Posterior vena cava (tissue), 2 donors: ENCODE results near the gene MKRN3. TPM values are rescaled to one million over a fixed set of nuclear protein-coding genes. Genes with fewer than 3 reads are reported as not detected.

Source experiments
- DNase-seq: peaks from one replicate; pipeline ENCODE4 v3.0.0-alpha.2; 2020; ENCODE audit warnings: low spot score
- intact Hi-C, 2 donors: fragments of 100-400 bp; cut with DNase I; formaldehyde crosslinking; loops; one replicate each; pipeline versions ENCODE4 v1.14.1 to v1.14.2; 2022 to 2023
- long read RNA-seq, 2 donors: library from polyadenylated mRNA; unstranded; transcript quantifications; one replicate each; pipeline ENCODE4 v2.0.0, GENCODE V29; 2020 to 2021
- total RNA-seq, 2 donors: library from RNA; stranded (reverse); fragmentation: NEBNext Ultra II Directional; extraction: Animal tissue kit (Norgen Biotek cat#: 25700); gene quantifications; one replicate each; pipeline ENCODE4 v1.2.1, GENCODE V29; 2021
- donor health status: DM: yes; HTN: yes; CAD: no.
- donor health status: DM: yes; HTN: yes; CAD: no.

MKRN3 gene
- total RNA-seq: not detected
- long read RNA-seq, donor 1: 0 reads
- long read RNA-seq, donor 2: 0 reads

DNA sequence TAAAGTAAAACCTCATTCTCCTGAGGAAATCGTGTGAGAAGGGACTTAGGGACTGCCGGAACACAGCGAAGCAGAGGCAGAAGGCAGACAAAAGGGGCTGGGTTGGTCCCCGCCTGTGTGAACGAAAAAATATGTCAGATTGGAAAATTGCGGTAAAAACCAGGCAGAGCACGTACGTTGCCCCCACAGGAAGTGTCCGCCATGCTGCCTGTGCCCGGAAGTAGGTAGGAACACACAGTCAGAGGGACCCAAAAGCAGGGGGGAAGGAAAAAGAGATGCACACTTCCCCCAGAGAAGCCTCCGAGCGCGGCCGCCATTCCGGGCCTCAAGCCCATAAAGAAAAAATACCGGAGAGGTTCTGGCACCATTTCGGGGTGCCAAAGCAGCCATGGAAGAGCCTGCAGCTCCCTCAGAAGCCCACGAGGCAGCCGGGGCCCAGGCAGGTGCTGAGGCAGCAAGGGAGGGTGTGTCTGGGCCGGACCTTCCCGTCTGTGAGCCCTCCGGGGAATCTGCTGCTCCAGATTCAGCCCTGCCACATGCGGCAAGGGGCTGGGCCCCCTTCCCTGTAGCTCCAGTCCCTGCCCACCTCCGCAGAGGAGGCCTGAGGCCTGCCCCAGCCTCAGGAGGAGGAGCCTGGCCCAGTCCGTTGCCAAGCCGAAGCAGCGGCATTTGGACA is at the start of gene MKRN3:
Gene MKRN3 (plus strand): TSS at position 280 of the 676 bp plus-strand sequence. CDS start 109 bp downstream, at position 389.
- DNase-seq: no peak
- intact Hi-C loops: no loop called here

DNA sequence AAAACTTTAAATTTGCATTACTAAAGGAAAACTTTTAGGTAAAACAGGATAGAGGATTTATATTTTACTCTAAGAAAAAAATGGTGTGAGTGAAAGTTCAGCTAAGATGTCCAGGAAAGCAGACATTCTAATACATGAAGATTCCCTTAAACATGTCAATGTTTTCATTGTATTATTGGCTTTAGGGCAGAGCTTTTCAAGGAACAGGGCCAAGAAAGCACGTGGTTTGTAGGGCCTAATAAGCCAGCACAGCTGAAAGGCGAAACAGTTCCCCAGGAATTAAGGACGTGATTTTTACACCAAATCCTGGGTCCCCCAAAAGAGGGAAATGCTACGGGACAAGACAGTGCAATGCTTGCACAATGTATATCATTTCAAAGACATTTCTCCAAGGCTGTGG is 48.6 kb upstream of the MKRN3 start:
- intact Hi-C loops: no loop called here
- DNase-seq: no peak

DNA sequence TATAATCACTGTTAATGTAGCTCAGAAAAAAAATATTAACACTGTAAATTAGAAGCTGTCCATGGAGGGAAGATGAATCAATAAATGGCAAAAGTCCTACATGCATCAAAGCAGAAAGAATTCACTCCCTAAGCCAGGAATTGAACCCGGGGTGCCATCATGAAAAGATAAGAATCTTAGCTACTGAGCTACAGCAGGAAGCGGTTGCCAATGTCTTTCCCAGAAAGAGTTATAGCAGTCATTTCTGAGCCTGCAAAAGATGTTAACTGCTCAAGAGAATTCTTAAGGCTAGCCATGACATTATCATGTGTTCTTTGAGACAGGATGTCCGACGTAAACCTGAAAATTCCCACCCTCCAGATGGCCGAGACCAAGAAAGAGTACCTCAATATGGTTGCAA is 47.4 kb upstream of the MKRN3 start:
- intact Hi-C loops: no loop called here
- no peak for DNase-seq

DNA sequence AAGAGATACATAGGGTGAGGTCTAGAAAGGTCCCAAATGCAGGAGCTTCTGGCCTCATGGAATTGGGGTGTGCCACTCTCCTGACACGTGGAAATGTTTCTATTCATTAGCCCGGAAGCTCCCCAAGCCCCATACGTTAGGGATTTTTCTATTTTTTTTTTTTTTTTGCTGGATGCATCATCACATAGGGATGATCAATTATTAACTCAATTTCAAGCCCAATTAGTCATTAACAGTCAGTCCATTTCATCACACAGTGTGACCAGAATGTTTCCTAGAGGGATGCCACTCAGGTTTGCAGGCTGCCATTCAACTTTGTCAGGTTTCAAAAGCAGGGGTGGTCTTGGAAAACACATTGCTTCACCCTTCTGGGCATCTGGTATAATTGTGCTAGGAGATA is 40.7 kb upstream of the MKRN3 start:
- DNase-seq: no peak
- intact Hi-C loops: loop anchor here in 1 of 2 donors (2.0 kb wide), 1 partner anchor 68 kb away; no protein-coding TSS in a partner anchor

DNA sequence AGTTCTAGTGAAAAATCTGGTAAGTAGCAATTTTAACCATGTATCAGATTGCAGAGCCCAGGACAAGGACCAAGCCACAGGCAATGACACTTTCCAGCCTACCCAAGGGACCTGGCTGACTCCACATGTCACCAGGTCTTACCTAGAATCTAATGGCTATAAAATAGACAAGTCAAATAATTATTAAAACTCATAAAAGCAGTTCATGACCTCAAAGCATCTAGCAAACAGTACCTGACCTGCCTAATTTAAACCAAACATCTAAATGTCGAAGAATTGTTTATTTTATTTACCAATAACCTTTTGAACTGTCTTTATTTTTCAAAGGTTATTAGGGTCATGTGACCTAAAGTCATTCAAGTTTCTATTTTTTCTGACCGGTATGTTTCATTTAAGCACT is 35.6 kb upstream of the MKRN3 start:
- intact Hi-C loops: no loop called here
- DNase-seq: no peak

DNA sequence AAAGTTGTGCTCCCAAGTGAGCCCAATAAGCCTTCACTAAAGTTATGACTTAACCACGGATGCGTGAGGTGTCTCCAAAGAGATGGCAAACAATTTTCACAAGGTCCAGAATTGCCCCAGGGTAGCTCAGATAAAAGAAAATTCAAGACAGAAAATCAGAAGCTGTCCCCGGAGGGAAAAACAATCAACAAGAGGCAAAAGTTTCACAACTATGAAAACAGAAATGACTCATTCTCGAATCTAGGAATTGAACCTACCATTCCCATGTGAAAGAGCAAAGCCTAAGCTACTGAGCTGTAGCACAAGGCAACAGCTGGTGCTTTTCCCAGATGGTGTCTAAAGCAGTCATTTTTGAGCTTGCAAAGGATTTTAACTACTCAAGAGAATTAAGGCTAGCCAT is 33.5 kb upstream of the MKRN3 start:
- no peak for DNase-seq
- intact Hi-C loops: no loop called here

DNA sequence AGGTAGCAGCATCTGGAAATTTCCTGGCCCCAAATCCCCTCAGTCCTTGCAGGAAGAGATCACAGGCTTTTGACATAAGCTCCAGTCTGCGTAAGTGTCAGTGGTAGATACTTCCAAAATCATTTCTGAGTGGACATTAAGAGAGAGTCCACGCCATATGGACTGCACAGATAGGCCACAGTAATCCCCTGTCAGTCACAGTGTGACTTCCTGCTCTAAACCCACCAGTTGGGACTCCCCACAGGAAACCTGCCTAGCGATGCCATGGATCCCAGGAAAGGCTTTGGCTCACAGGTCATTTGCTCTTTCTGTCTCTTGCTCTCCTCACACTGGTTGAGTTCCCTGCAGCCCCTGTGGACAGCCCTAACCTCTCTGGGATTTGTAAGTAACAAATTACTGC is 28.8 kb upstream of the MKRN3 start:
- no peak for DNase-seq
- intact Hi-C loops: no loop called here

DNA sequence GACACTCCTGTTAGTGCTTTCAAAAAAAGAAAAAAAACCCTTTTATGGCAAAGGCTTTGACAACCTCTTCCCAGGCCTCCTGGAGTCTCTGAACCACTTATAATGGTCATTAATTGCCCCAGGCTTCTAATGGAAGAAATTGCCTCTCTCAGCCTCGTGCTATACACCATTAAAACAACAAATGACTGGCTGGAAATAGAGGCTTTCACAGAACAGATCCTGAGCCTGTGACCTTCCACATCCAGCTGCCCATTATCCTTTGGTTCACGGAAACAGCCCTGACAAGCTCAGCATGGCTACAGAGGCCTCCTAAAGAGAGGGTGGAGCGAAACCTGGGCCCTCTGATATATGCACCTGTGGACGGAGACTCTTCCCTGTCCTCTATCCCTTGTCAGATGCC is 26.8 kb upstream of the MKRN3 start:
- intact Hi-C loops: no loop called here
- DNase-seq: no peak

DNA sequence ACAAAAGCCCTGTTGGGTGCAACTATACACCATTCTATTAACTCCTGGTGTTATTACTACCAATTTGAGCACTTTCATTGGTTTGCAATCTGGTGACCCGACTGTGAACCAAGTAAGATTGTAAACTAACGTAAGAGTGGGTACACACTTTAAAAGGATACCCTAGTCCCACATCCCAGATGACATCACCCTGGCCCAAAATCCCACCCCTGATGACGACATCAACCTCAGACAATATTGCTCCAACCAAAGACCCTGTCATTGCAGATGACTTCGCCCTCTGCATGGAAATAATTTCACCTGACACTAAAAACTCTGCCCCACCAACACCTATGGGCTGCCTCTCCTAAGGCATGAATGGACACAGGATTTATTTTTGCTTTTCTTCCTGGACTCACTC is 25.6 kb upstream of the MKRN3 start:
- intact Hi-C loops: no loop called here
- DNase-seq: no peak

DNA sequence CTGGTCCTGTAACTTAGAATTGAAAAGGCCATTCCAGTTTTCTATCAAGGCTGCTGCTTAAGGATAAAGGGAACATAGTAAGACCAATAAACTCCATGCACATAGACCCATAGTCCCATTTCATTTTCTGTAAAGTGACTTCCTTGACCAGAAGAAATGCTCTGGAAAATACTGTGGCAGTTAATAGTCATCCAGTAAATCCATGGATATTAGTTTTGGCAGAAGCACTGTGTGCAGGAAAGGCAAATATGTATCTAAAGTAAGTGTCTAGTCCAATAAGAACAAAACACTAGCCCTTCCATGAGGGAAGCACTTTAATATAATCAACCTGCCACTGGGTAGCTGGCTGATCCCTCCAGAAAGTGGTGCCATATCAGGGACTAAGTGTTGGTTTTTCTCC is 19.3 kb upstream of the MKRN3 start:
- intact Hi-C loops: no loop called here

DNA sequence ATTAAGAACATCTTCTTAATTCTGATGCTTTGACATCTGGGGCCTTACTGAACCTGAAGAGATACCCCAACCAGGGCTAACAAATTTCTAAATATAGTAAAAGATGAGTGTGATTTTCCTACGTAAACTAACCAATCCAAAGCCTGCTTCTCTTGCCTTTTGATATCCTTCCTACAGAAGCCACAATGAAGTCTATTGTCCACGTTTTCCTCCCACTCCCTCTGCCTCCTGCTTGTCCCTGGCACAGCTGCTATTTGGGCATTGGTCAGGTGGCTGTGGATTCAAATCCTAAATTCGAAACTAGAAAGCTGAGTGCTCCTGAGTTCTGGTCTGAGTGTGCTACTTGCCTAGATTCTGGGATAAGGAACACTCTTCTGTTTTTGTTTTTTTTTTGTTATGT is 17.4 kb upstream of the MKRN3 start:
- no peak for DNase-seq
- intact Hi-C loops: no loop called here

More for the DNA sequence above, 19.3 kb upstream of the MKRN3 start:
- DNase-seq: no peak

DNA sequence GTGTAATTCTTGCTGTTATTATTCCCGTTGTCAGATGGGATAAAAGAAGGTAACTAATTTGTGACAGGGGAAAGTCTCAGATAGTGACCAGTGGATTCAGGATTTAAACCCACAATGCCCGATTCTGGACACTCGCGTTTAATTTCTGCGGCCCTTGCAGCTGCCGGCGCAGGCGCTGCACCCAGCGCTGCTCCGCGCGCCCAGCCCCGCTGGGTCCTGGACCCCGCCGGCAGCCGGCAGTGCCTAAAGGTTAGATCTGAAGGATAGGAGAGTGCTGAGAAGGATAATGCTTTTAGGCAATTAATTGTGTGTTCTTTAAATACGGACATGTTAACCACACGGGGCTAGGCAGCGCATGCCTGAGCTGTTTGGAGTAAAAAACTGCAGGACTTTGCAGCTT is 3.6 kb upstream of the MKRN3 start:
- DNase-seq: no peak
- intact Hi-C loops: no loop called here

DNA sequence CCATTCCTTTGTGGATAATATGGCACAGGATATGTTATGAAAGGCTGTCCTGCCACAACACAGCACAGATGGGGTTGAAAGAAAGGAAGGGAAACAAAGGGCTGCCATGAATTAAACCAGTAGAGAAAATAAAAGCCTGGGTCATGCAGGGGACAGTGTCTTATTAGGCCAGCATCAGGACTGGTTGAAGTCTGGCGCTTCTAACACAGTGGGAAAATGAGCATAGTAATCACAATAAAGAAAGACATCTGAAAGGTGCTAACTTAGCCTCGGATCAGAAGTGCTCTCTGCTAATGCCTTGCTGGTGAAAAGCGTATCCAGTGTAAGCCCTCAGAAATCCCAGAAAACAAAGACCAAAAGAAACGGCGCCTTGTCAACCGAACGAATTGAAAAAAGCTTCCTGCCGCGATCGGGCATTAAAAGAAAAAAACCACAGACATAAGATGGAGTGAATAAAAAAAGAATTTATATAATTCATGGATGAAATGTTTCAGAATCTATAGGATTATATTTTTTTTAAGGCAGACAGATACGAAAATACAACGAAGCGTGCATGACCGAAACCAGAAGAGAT is 566 bp upstream of the MKRN3 start:
- no peak for DNase-seq
- intact Hi-C loops: no loop called here

DNA sequence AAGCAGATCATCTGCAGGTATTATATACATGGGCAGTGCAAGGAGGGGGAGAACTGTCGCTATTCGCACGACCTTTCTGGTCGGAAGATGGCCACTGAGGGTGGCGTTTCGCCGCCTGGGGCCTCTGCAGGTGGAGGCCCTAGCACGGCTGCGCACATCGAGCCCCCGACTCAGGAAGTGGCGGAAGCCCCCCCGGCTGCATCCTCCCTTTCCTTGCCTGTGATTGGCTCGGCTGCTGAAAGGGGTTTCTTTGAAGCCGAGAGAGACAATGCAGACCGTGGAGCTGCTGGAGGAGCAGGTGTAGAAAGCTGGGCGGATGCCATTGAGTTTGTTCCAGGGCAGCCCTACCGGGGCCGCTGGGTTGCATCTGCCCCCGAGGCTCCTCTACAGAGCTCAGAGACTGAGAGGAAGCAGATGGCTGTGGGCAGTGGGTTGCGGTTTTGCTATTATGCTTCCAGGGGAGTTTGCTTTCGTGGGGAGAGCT is 639 bp downstream of the MKRN3 start:
- DNase-seq: no peak
- intact Hi-C loops: no loop called here

DNA sequence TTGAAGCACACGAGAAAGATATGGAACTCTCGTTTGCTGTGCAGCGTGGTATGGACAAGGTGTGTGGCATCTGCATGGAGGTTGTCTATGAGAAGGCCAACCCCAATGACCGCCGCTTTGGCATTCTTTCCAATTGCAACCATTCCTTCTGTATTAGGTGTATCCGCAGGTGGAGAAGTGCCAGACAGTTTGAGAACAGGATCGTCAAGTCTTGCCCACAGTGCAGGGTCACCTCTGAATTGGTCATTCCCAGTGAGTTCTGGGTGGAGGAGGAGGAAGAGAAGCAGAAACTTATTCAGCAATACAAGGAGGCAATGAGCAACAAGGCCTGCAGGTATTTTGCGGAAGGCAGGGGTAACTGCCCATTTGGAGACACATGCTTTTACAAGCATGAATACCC is 1.2 kb downstream of the MKRN3 start:
- intact Hi-C loops: no loop called here
- DNase-seq: no peak

DNA sequence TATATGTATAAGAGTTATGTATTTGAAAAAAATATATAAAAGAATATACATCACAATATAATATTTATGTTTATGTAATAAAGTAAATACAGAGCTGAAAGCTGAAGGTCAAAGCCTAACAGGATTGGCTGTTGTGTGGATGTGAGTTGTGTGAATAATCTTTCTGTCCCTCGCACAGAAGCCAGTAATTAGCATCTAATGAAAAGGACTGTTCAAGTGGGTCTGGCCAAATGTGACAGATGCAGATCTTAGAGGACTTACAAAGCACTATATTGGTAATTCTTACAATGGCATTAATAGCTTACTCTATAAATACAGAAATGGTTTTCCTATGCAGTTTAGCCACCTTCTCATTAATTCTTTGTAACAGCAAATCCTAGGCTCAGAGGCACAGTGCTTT is 2.4 kb downstream of the MKRN3 start:
- DNase-seq: no peak
- intact Hi-C loops: no loop called here

DNA sequence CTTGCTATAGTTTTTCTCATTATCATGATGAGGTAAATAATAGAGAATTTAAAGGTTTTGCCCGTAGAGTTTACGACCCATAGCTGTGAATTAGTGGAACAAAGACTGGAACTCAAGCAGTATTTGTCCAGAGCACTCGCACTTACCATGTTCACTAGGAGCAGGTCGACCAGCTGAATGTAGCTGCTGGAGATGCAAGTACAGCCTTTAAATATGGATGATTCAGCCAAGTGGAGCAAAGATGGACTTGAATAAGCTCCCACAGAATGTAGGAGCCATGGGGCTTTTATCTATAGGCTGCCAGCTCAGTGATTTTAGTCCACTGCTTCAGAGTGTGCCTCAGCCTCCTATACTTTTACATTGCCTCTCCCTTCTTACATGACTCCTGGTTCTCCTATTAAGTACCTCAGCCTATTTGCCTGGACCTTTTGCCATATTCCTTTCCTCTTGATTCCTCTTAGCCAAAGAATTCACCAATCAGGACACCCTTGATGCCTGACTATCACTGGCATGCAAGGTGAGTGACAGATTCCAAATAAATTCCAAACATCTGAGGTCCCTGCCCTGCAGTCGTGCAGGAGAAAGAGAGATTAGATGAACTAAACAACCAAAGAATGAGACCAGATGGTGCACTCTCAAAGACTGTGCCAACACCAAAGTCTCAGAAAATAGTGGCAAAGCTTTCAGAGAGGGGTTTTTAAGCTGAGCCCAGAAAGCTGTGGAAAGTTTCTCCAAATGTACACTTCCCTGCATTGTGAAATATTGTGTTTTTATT is 3.9 kb downstream of the MKRN3 start:
- intact Hi-C loops: no loop called here

DNA sequence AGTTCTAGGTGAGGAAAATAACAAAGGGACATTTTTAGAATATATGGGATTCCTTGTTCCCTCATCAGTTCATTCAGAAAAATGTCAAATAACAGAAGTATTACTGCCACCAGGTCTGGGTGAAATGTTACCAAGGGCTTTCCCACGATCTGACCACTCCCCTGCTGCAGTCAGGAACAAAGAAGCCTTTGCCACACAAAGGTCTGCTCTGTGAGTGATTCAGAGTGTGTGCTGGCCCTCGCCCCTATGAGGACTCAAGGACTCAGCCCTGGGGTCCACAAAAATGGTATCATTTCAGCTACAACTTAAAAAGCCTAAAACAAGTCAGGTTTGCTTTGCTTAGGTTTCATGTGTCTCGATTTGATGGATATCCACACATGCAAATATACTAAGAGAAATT is 5.0 kb downstream of the MKRN3 start:
- no peak for DNase-seq
- intact Hi-C loops: no loop called here

More for the DNA sequence above, 3.9 kb downstream of the MKRN3 start:
- no peak for DNase-seq

DNA sequence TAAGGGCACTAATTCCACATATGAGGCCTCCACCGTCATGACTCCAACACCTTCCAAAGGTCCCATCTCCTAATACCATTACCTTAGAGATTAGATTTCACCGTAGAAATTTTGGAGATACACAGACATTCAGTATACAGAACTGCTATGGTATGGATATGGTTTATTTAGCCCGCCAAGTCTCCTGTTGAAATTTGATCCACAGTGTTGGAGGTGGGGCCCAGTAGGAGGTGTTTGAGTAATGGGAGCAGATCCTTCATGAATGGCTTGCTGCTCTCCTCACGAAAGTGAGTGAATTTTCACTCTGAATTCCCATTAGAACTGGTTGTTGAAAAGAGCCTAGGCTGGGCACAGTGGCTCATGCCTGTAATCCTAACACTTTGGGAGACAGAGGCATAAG is 7.4 kb downstream of the MKRN3 start:
- DNase-seq: no peak
- intact Hi-C loops: no loop called here

DNA sequence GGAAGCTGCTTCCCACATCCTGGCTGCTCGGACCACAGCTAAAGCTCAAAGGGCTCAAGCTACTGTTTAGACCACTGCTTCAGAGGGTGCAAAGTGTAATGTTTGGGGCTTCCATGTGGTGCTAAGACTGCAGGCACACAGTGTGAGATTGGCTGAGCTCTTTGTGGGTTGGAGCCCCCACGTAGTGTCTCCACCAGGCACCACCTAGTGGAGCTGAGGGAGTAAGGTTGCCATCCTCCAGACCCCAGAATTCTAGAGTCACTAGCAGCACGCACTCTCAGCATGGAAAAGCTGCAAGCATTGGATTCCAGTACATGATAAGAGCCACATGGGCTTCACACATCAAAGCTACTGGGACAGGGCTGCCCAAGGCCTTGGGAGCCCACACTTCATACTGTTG is 9.3 kb downstream of the MKRN3 start:
- no peak for DNase-seq
- intact Hi-C loops: no loop called here

DNA sequence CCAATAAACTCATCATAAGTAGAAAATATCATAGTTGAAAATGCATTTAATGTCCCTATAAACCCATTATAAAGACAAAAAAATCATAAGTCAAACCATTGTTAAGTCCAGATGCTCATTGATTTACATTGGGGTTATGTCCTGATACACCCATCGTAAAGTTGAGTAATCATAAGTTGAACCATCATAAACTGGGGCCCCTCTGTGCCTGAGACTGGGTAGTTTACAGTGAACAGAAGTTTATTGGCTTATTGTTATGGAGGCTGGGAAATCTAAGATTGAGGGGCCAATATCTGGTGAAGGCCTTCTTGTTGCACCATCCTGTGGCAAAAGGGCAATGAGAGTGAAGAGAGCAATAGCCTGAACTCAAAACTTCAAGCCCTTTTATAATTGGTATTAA is 10.6 kb downstream of the MKRN3 start:
- intact Hi-C loops: no loop called here
- DNase-seq: no peak
